Neural progenitor cell (in vitro differentiated cells): ENCODE results near the gene MPC2.

Experiments
- EZH2 ChIP-seq: fragments of 200-600 bp; sonication (generic); IDR thresholded peaks from 2 replicates; pipeline ENCODE4 v1.6.1; 2017; ENCODE audit warnings: antibody characterized with exemption, mild to moderate bottlenecking, moderate library complexity
- EZH2phosphoT487 ChIP-seq: fragments of 200-600 bp; sonication (generic); IDR thresholded peaks from 2 replicates; pipeline ENCODE4 v1.6.1; 2017; ENCODE audit warnings: antibody characterized with exemption
- TF ChIP-seq, protein P1 (sequence below): fragments of 200-600 bp; sonication (generic); IDR thresholded peaks from 2 replicates; pipeline ENCODE4 v1.5.1; 2017; ENCODE audit warnings: antibody characterized with exemption, mild to moderate bottlenecking

GRCh38 chr1:167966050-167966449 is 29.2 kb upstream of the MPC2 start:
- TF ChIP-seq EZH2: no peak
- TF ChIP-seq, protein P1, sequence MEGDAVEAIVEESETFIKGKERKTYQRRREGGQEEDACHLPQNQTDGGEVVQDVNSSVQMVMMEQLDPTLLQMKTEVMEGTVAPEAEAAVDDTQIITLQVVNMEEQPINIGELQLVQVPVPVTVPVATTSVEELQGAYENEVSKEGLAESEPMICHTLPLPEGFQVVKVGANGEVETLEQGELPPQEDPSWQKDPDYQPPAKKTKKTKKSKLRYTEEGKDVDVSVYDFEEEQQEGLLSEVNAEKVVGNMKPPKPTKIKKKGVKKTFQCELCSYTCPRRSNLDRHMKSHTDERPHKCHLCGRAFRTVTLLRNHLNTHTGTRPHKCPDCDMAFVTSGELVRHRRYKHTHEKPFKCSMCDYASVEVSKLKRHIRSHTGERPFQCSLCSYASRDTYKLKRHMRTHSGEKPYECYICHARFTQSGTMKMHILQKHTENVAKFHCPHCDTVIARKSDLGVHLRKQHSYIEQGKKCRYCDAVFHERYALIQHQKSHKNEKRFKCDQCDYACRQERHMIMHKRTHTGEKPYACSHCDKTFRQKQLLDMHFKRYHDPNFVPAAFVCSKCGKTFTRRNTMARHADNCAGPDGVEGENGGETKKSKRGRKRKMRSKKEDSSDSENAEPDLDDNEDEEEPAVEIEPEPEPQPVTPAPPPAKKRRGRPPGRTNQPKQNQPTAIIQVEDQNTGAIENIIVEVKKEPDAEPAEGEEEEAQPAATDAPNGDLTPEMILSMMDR: no peak
- TF ChIP-seq EZH2phosphoT487: no peak
